Heart left ventricle (tissue), 16 donors: Measurements from ENCODE around the gene IL20RA. TPM values are rescaled to one million over a fixed set of nuclear protein-coding genes. Genes with fewer than 3 reads are reported as not detected.

Experiments
- ATAC-seq, 4 donors: fragments of 200-7000 bp; cut with Tn5 transposase; one replicate each; pipeline ENCODE4 v1.9.1; 2020 to 2022; ENCODE audit warnings: moderate library complexity in 4 of 4, mild to moderate bottlenecking in 3 of 4, moderate number of reproducible peaks in 1 of 4
- DNase-seq, 5 donors: peaks; one replicate each; pipeline ENCODE4 v3.0.0-alpha.2; 2020
- H3K27ac ChIP-seq, 12 donors: fragments of 200-600 bp; sonication (generic) in 4 of 12; one replicate each; pipeline versions ENCODE4 v1.5.0 to v1.8.0; 2016 to 2022; ENCODE audit warnings: mild to moderate bottlenecking in 2 of 12
- H3K27me3 ChIP-seq, 9 donors: fragments of 200-600 bp; sonication (generic) in 2 of 9; one replicate each; pipeline versions ENCODE4 v1.5.1 to v1.8.0; 2016 to 2022; ENCODE audit warnings: mild to moderate bottlenecking in 3 of 9
- H3K36me3 ChIP-seq, 9 donors: fragments of 200-600 bp; sonication (generic) in 2 of 9; one replicate each; pipeline versions ENCODE4 v1.5.0 to v1.8.0; 2018 to 2022; ENCODE audit warnings: mild to moderate bottlenecking in 2 of 9
- H3K4me1 ChIP-seq, 12 donors: fragments of 200-600 bp; sonication (generic) in 4 of 12; one replicate each; pipeline versions ENCODE4 v1.5.0 to v1.8.0; 2016 to 2022; ENCODE audit warnings: mild to moderate bottlenecking in 3 of 12
- H3K4me3 ChIP-seq, 12 donors: fragments of 200-600 bp; sonication (generic) in 4 of 12; one replicate each; pipeline versions ENCODE4 v1.5.0 to v1.8.0; 2017 to 2022; ENCODE audit warnings: mild to moderate bottlenecking in 9 of 12, moderate library complexity in 4 of 12
- H3K9me3 ChIP-seq, 12 donors: fragments of 200-600 bp; sonication (generic) in 4 of 12; one replicate each; pipeline versions ENCODE4 v1.5.0 to v1.8.0; 2016 to 2022; ENCODE audit warnings: mild to moderate bottlenecking in 1 of 12
- CTCF ChIP-seq, 12 donors: fragments of 200-600 bp; sonication (generic) in 4 of 12; IDR thresholded peaks; one replicate each; pipeline versions ENCODE4 v1.5.0 to v1.8.0; 2018 to 2022; ENCODE audit warnings: antibody characterized with exemption in 12 of 12, mild to moderate bottlenecking in 5 of 12
- POLR2A ChIP-seq, 2 donors: fragments of 450-650 bp; IDR thresholded peaks; one replicate each; pipeline ENCODE4 v1.6.1; 2017; ENCODE audit warnings: antibody characterized with exemption in 2 of 2, mild to moderate bottlenecking in 2 of 2, moderate library complexity in 2 of 2
- WGBS, 4 donors: extraction: QIAGEN DNeasy Blood & Tissue Kit in 2 of 4; methylation state at CpG; one replicate each; pipeline versions ENCODE4 v1.1.5 to v1.1.7; 2013 to 2018; 5-methylcytosine and 5-hydroxymethylcytosine counted together
- intact Hi-C, 10 donors: fragments of 100-400 bp; cut with DNase I; formaldehyde crosslinking; loops; one replicate each; pipeline versions ENCODE4 v1.11.1 to v1.14.2; 2022
- polyA plus RNA-seq, 2 donors: library from polyadenylated mRNA; stranded (reverse); fragments of 200-250 nt; gene quantifications; one replicate each; pipeline ENCODE4 v1.2.3, GENCODE V29; 2013
- total RNA-seq, 9 donors: library from RNA; depleted of rRNA in 2 of 9; stranded (reverse); fragments of >200 nt in 2 of 9; fragmentation: NEBNext Ultra II Directional in 3 of 9; extraction: Animal tissue kit (Norgen Biotek cat#: 25700) in 3 of 9; gene quantifications; one replicate each; pipeline versions ENCODE4 v1.1.0 to v1.2.4, GENCODE V29; 2016 to 2023
- donor health status: ischemic (EF 13 %, LVEDD 7.1; RV severe dilation, severe dysfunction).
- donor health status: healthy with polysubstance abuse.
- donor health status: DM: no; HTN: yes; CAD: no.
- donor health status: DM: no; HTN: no; CAD: no.
- donor health status: ischemic (EF 25% LVEDD 6.9; RV normal size, moderate dysfunction).
- donor health status: ischemic (EF 25% LVEDD 5.7; RV mildly dilated, moderate dysfunction).
- donor health status: healthy.
- donor health status: DM: yes; HTN: yes; CAD: no.
- donor health status: ischemic (EF 35%, LVEDD 5.7; RV mildly dilated, moderate dysfunction).
- donor health status: nonischemic (EF 11% LVEDD 7.7; RV severe dilation, severe dysfunction).
- donor health status: DM: yes; HTN: yes; CAD: no.
- donor health status: PGD.
- donor health status: ischemic (EF 29% LVEDD 5.4; RV normal size, mild dysfunction).
- donor health status: nonischemic (EF 23%, LVEDD 6.1; RV moderate dilation, normal function).

IL20RA gene
- total and polyA plus RNA-seq, 11 donors, result 0.19 to 6.9 (median 1.3) TPM

DNA sequence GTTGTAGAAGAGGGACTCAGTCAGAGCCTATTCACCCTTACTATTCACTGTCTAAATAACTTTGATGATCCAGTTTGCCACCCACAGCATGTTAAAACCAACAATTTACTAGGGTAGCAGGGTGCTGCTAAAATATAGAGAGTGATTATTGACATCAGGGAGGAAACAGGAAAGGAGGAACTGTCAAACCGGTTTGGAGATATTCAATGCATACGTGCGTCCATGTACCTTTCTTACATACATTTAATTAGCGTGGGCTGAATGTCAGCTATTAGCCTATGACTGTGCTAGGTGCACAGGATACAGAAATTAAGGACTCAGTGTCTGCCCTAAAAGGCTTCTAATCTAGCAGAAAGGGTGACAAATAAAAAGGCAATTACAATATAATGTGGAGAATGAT is 57.2 kb downstream of the IL20RA start:
- Histone ChIP-seq H3K9me3 (no peaks in the 10 kb centered on the region), H3K4me3 (no peak overlapping the region), H3K36me3 (no peaks in the 10 kb centered on the region), H3K27ac (no peak overlapping the region), H3K4me1 (peaks cover 0 to 25% (median 7%) of the 10 kb centered on the region in 12 donors), H3K27me3 (peaks cover 0 to 47% (median 0%) of the 10 kb centered on the region in 9 donors)
- intact Hi-C loops, result no loop called here
- ATAC-seq (no peak), DNase-seq (no peak)
- WGBS, 4 donors, result 65 to 76% (median 72%) methylated on average over 4 of the region's 4 CpGs
- no peak for TF ChIP-seq CTCF (IDR thresholded peaks at IDR 0.05)
- no peak for TF ChIP-seq POLR2A (IDR thresholded peaks at IDR 0.05)

DNA sequence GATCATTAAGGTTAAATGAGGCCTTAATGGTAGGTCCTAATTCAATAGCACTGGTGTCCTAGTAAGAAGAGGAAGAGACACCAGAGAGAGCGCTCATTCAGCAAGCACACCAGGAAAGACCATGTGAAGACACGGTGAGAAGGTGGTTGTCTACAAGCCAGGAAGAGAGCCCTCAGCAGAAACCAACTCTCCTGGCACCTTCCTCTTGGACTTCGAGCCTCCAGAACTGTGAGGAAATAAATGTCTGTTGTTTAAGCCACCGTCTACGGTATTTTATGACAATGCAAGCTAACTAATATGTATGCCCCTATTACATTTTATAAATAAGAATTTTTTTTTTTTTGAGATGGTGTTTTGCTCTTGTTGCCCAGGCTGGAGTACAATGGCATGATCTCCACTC is 59.3 kb downstream of the IL20RA start:
- Histone ChIP-seq H3K36me3 (no peaks in the 10 kb centered on the region), H3K9me3 (no peaks in the 10 kb centered on the region), H3K27ac (no peak overlapping the region), H3K27me3 (peaks cover 0 to 30% (median 0%) of the 10 kb centered on the region in 9 donors), H3K4me1 (peaks cover 0 to 26% (median 7%) of the 10 kb centered on the region in 12 donors), H3K4me3 (no peak overlapping the region)
- DNase-seq, result no peak
- no peak for ATAC-seq
- intact Hi-C loops, result no loop called here
- 91 to 94% (median 93%) methylated on average over 5 of the region's 5 CpGs for WGBS, 4 donors
- TF ChIP-seq CTCF (IDR thresholded peaks at IDR 0.05) (no peak), POLR2A (IDR thresholded peaks at IDR 0.05) (no peak)

DNA sequence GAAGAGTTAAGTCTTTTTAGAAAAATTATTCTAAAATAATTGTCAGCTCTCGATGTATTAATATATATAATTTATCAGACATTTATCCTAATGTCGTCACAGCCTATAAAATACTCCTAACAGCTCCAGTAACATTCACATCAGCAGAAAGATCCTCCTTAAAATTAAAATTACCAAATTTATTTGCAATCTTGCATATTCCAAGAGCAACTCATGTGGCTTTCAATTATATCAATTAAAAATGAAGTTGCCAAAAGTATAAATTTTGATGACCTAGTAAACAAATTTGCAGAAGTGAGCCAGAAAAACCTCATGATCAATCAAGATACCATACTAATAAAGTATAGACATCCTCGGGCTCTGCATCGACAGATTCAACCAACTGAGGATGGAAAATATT is 60.2 kb downstream of the IL20RA start:
- no peak for TF ChIP-seq CTCF (IDR thresholded peaks at IDR 0.05)
- no peak for TF ChIP-seq POLR2A (IDR thresholded peaks at IDR 0.05)
- DNase-seq (no peak), ATAC-seq (no peak)
- peaks cover 0 to 21% (median 0%) of the 10 kb centered on the region in 9 donors for H3K27me3 ChIP-seq
- no peak overlapping the region for H3K27ac ChIP-seq
- H3K36me3 ChIP-seq, result no peaks in the 10 kb centered on the region
- 79 to 94% (median 92%) methylated on average over 4 of the region's 4 CpGs for WGBS, 4 donors
- peaks cover 0 to 20% (median 2%) of the 10 kb centered on the region in 12 donors for H3K4me1 ChIP-seq
- H3K4me3 ChIP-seq, result no peak overlapping the region
- no peaks in the 10 kb centered on the region for H3K9me3 ChIP-seq
- intact Hi-C loops, result no loop called here

DNA sequence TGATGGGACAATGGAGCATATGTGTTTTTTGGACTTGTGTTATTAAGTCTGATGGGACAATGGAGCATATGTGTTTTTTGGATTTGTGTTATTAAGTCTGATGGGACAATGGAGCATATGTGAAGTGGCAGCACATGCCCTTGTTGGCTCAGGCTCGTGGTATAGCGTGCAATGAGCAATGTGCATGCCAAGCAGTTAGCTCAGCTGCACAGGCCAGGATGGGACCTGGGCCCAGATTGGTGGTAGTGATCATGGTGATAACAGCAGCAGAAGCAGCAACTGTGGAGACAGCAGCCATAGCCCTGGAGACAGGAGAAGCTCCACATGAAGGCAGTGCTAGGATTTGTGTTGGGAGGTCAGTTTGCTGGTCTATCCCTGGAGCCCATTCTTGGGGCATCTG is 61.1 kb downstream of the IL20RA start:
- WGBS, 4 donors, result 40 to 61% (median 46%) methylated on average over 2 of the region's 2 CpGs
- H3K4me1 ChIP-seq, result peaks cover 0 to 15% (median 0%) of the 10 kb centered on the region in 12 donors
- peak in 3 of 4 donors; percentile 18 to 71 (median 52) for ATAC-seq

More for the DNA sequence above, 61.1 kb downstream of the IL20RA start:
- Histone ChIP-seq H3K9me3 (no peaks in the 10 kb centered on the region), H3K27ac (no peak overlapping the region), H3K27me3 (peaks cover 0 to 12% (median 0%) of the 10 kb centered on the region in 9 donors), H3K36me3 (no peaks in the 10 kb centered on the region), H3K4me3 (no peak overlapping the region)
- intact Hi-C loops, result no loop called here
- TF ChIP-seq POLR2A (IDR thresholded peaks at IDR 0.05) (no peak), CTCF (IDR thresholded peaks at IDR 0.05) (no peak)
- no peak for DNase-seq
